Lower leg skin (tissue), 3 donors: ENCODE measurements around the gene SKI.

Experiments
- CTCF ChIP-seq, 3 donors: fragments of 450-650 bp; IDR thresholded peaks; one replicate each; pipeline ENCODE4 v1.5.1; 2016; ENCODE audit warnings: antibody characterized with exemption in 3 of 3, mild to moderate bottlenecking in 3 of 3, moderate library complexity in 2 of 3
- POLR2A ChIP-seq, 2 donors: fragments of 450-650 bp; IDR thresholded peaks; one replicate each; pipeline ENCODE4 v1.6.1; 2016 to 2017; ENCODE audit warnings: antibody characterized with exemption in 2 of 2, mild to moderate bottlenecking in 1 of 2, moderate library complexity in 1 of 2

GRCh38 chr1:2342384-2343022 lies 114.4 kb downstream of the SKI start:
- TF ChIP-seq CTCF (IDR thresholded peaks at IDR 0.05) = no peak
- TF ChIP-seq POLR2A (IDR thresholded peaks at IDR 0.05) = no peak
